SIG-M5 treated with dmso at 0.1 percent for 504 hours (cell line): ENCODE data around the gene TSPAN6.

ENCODE experiments used
- DNase-seq: peaks from one replicate; lab custom pipeline; 2025; ENCODE audit not compliant: unreplicated experiment; lab: John Stamatoyannopoulos, UW

Gene TSPAN6

GRCh38 chrX:100647739-100648138, 11.1 kb upstream of the TSPAN6 start:
- DNase-seq = no peak

GRCh38 chrX:100647095-100647494, 10.5 kb upstream of the TSPAN6 start:
- no peak for DNase-seq

DNA sequence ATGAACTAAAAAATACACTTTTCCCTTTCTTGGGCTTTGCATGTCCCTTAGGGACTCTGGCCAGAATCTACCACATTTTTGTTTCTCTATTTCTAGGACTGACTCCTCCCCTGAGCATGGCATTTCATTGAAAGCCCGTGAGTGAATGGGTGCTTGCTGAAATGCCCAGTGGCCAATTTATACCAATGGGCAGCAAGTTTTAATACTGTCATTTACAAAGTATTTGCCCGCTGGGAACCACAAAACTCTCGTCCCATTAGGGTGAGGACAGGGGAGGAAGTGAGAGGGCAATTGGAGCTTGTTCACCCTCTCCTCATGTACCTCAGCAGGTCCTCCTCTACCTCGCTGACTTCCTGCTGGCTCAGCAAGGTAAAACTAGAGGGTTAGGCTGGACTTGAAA, 8.5 kb upstream of the TSPAN6 start:
- DNase-seq = no peak

GRCh38 chrX:100643956-100644860, 7.6 kb upstream of the TSPAN6 start, which contains the start of gene SRPX2:
TSS of gene SRPX2 (plus strand) at chrX:100644199. CDS start at chrX:100646323, 2,124 bp downstream.
- peak; percentile 23 for DNase-seq

DNA sequence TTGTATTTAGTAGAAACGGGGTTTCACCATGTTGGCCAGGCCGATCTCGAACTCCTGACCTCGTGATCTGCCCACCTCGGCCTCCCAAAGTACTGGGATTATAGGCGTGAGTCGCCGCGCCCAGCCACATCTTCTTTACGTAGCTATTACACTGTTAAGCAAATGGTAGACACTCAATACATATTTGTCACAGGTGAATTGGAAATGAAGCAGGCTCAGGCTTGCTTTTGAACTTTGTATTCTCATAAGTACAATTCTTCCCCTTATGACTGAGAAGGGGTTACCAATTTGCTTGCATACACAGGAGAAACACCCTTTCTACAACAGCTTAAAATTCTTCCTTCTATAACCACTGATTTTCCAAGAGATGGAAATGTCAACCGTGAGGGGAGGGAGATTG, 6.6 kb upstream of the TSPAN6 start:
- no peak for DNase-seq

DNA sequence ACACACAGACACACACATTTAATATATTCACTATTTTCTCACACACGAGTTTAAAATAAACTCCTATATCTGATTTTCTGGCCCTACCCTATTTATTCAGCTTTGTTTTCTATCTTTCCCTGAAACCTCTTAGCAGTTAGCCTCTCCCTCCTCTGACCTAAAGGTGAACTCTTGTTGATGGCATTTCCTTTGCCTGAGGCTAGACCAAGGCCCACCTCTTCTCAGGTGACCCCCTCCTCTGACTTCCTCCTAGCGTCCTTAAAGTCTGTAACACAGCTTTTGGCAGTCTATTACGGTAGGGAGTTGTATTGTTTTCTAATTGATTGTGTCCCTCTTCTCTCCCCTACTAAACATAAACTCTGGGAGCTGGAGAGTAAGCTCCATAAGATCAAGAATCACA, 5.7 kb upstream of the TSPAN6 start:
- no peak for DNase-seq

GRCh38 chrX:100635989-100636320, 651 bp downstream of the TSPAN6 start:
- DNase-seq = no peak

DNA sequence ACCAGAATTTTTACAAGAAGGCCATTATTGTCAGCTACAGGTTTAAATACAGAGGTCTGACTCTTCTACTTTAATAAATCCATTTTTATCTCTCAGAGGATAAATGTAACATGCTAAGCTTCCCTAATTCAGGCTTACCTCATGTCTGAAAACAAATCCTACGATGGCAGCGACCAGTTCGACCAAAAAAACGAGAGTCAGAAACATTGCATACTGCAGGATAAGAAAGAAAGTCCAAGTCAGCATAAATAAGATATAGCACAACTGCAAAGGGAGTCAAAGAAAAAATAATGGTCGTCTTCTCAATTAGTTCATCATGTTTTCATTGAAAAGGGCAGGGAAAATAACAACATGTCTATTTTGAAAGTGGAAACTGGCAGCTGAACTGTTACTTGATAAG, 1.6 kb downstream of the TSPAN6 start:
- DNase-seq = no peak

DNA sequence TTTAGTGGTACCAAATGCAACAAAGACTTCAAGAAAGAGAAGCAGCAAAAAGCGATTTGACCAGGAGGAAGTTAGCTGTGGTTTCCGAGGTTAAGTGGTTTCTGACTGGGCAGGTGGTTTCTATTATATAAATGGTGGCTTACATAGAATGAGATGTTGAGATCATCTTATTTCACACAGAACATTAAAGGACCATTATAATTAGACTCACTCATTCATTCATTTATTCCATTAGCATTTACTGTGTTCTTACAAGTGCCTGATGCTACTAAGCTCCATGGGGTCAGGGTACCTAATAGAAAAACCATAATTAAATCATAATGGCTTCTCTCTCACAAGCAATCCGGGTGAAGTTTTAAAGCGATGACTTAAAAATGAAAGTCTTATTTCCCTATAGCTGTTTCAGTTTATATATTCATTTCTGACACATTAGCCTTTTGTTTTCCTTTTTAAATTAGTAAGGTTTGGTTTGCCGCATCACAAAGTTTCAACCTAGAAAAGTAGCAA, 10.6 kb downstream of the TSPAN6 start:
- DNase-seq = no peak

DNA sequence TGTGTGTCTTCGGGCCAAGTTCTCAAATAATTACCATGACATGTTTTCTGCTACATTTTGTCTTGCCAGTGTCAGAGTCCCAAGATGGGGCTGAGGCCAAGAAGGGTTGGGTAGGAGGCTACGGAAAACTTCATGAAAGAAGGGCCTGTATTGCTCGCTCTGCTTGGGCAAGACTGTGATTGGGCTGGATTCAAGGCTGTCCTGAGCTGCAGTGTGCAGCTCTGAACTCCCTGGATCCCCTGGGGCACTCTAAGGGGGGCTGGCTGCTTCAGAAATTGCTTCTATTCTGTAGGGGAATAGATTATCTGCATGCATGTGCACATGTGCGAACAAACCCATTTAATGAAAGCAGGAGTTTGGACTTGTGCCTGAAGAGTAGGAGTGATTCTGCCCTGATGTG, 13.6 kb downstream of the TSPAN6 start:
- DNase-seq = no peak

DNA sequence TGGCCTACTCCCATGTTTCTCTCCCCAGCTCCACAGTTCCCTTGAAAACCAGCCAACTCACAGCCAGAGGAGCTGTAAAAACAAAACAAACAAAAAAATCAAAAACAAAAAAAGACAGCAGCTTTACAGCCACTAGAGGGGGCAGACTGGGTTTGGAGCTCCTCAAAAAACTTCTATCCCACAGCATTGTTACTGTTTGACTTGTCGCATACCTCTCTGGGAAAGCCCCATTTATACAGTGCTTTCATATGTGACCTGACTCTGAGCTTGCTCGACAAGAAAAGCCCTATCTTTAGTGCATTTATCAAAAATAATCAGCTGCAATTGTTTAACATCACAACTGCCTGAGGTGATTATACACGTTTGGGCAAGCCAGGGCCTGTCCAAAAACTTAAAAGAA, 21.6 kb downstream of the TSPAN6 start:
- peak; percentile 2 for DNase-seq

- DNase-seq = no peak
These were observed 24.7 kb downstream of the TSPAN6 start for GRCh38 chrX:100611951-100612350.

DNA sequence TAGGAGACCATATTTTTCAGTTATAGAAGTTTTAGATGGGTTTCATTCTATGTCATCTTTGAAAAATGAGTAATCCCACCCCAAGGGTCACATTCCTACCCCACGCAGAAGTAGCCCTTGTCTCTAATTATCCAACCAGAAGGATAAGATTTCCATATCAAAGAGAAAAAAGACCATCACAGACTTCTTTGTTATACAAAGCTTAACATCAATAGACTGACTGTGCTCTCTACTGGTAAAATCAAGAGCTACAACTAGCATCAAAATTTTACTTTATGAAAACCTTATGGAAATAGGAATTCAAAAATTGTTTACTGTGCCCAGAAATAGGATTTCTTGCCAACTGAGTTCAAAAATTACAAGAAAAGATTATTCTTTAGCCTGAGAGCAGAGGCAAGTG, 27.0 kb downstream of the TSPAN6 start:
- DNase-seq = no peak

DNA sequence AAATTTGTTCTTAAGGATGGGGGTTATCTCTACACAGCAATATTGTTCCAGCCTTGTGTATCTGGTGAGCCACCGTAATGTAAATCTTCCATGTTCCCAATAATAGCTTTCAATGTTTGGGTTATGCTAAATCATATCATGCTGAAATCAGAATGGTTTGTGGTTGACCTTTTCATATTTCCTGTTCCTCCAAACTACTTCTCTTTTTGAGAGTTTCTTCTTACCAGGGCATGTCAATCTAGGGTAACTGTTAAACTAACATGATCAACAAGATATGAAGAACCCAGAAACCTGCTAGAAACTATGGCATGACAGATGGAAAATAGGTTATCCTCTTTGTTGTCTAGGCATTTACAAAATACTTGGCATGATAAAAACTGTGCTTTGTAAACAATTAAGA, 29.9 kb downstream of the TSPAN6 start:
- DNase-seq = peak; percentile 28

DNA sequence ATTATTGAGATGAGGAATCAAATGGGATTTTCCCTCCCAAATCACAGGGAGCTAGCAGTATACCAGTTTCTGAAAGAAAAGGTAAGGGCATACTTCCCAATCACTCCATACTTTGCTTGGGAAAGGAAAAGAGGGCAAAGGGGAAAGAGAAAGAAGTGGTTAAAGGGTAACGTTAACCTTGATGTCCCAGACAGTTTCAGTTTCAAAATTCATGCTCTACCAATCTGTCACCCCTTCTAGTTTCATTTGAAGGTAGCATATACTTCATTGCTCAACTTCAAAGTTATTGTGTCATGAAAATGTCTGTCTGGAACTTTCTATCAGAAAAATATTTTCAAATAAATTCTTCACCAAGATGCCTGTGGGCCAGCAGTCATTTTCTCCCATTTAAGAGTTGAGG, 35.8 kb downstream of the TSPAN6 start:
- no peak for DNase-seq

DNA sequence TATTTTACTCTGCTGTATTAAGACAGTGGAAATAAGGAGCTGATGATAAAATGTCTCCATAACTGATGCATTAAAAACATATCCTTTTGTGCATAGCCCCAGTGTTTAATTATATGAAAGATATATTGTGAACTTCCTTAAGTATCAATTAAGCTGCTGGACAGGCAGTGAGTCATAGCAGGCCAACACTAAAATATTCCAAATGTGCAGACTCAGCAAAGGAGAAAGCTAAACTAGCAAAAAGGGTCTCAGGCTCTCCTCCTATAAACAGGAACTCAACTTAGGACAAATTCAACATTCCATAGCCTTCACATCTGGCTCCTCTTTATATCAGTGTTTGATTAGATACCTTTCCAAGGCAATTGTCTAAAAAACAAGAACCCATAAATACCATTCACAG, 36.3 kb downstream of the TSPAN6 start:
- no peak for DNase-seq

GRCh38 chrX:100599456-100599855, 37.1 kb downstream of the TSPAN6 start:
- no peak for DNase-seq

DNA sequence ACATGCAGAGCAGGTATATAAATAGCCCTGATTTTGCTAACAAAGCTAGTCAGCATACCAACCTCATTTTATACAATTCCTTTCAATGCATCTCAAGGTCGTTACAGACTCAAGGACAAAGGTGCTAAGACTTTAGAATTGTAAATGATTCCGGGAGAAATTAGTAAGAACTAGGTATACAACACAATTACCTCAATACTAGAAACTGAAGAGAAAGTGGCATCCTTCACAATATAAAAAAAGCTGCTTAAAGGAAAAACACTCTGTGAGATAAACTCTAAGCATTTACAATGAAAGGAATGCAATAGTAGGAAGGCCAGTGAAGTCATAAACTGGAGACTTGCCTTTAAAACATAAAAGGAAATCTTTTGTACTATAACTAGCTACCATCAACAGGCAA, 40.0 kb downstream of the TSPAN6 start:
- DNase-seq = no peak

DNA sequence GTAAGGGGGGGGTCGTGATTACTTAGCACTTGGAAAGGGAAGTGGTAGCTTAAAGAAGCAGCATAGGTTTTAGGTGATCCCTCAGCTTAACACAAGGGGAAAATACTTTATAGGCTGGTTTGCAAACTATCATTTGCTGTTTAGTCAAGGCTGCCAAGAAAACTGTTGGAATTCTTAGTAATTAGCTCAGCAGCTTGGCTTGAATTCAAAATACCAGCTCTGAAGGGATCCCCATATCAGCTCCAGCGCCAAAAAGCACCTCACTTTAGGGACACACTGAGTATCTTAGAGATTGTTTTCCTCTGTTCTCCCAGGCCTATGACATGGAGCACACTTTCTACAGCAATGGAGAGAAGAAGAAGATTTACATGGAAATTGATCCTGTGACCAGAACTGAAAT, 43.0 kb downstream of the TSPAN6 start:
- DNase-seq = no peak

DNA sequence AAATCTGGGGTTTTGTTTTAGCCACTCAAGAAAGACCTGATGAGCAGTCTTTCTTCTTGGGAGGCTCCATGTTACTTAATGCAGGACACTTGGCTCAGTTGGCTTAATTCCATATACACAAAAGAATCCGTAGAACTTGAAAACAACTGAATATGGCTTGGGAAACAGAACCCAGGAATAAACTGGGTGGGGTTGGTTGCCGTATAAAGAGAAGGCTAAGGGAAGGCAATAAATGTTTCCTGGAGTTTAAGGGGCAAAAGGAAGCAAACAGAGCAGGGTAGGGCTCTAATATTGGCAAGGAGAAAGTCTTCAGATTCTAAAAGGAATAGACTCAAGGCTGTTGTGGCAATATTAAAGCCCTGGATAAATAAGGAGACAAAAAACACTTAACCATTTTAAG, 43.5 kb downstream of the TSPAN6 start:
- DNase-seq = no peak

DNA sequence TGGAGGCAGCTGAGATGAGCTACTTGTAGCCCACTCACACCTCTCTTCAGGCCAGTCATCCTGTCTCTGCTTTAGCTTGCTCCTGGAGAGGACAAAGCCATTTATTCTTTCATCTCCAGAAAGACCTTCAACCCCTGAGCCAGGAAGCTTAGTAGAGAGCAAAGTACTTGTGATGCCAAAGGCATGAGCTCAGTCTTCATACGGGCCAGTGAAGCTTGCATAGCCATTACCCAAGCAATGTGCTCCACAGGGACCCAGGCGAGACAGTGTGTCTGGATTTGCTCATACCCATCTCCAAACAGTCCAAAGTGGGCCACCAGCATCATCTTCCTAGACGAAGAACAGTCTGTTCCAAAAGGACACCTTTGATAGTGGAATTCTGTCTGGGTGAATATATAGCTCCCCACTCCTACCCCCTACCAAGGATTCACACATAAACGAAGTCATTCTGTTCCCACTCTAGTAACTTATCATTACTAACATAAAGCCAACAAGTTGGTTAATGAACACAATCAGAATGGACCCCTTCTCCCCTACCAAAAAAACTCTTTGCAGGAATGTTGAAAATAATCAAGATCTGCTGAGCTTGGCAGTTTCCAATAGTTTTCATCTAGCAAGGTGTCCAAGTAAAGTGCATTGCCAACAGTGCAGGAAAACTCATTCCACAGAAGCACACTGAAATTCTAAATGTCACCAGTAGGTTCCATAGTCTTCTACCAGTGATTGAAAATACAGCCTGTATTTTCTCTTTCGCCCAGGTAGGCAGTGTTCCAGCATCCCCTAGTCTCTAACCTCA, 45.2 kb downstream of the TSPAN6 start:
- DNase-seq = no peak

DNA sequence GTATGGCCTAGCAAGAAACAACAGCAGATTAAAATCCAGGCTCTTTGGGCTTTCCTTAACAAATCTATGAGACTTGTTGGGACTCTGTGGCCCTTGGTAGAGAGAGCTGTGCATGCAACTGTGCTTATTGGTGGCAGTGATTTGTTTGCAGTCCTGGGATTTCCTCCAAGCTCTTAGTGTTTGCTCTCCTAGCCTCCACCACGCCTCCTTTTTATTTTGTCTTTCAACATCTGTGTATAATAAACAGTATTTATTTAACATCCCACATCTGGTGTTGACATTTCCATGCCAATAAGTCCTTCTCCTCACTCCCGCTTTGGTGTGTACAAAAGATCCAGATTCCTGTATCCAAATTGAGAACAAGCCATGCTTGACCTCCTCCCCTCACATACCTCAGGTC, 48.7 kb downstream of the TSPAN6 start:
- no peak for DNase-seq
